Vagina (tissue), 2 donors: ENCODE measurements around the gene HIVEP2. TPM values are rescaled to one million over a fixed set of nuclear protein-coding genes. Genes with fewer than 3 reads are reported as not detected.

Experiments used
- DNase-seq, 2 donors: peaks; one replicate each; pipeline ENCODE4 v3.0.0-alpha.2; 2017; ENCODE audit errors: extremely low spot score in 2 of 2
- H3K27ac ChIP-seq: fragments of 200-600 bp; sonication (generic); one replicate; pipeline ENCODE4 v1.5.1; 2019
- H3K27me3 ChIP-seq: fragments of 200-600 bp; sonication (generic); one replicate; pipeline ENCODE4 v1.5.1; 2019
- H3K36me3 ChIP-seq, 2 donors: fragments of 200-600 bp; sonication (generic); one replicate each; pipeline ENCODE4 v1.5.1; 2017 to 2019
- H3K4me1 ChIP-seq: fragments of 200-600 bp; sonication (generic); one replicate; pipeline ENCODE4 v1.5.1; 2019
- H3K4me3 ChIP-seq, 2 donors: fragments of 200-600 bp; sonication (generic); 1 replicate in 1 of 2; 2 replicates in 1 of 2; pipeline ENCODE4 v1.5.1; 2016 to 2019
- H3K9me3 ChIP-seq: fragments of 200-600 bp; sonication (generic); one replicate; pipeline ENCODE4 v1.5.1; 2019
- CTCF ChIP-seq, 3 experiments: fragments of 450-650 bp in 2 of 3; fragments of 200-600 bp in 1 of 3; sonication (generic) in 1 of 3; IDR thresholded peaks; one replicate each; pipeline ENCODE4 v1.5.1; 2017 to 2019; ENCODE audit warnings: antibody characterized with exemption in 3 of 3, mild to moderate bottlenecking in 2 of 3, moderate library complexity in 2 of 3
- POLR2A ChIP-seq, 2 donors: fragments of 450-650 bp; IDR thresholded peaks; one replicate each; pipeline ENCODE4 v1.6.1; 2017; ENCODE audit warnings: antibody characterized with exemption in 2 of 2, mild to moderate bottlenecking in 2 of 2, moderate library complexity in 2 of 2
- POLR2AphosphoS5 ChIP-seq, 2 donors: sonication (generic); formaldehyde crosslinking; IDR thresholded peaks; one replicate each; pipeline ENCODE4 v1.9.0; 2017; ENCODE audit warnings: antibody characterized with exemption in 2 of 2, mild to moderate bottlenecking in 2 of 2, low read depth in 1 of 2; ENCODE audit not compliant: insufficient read depth in 1 of 2
- intact Hi-C: fragments of 100-400 bp; cut with DNase I; formaldehyde crosslinking; loops from one replicate; pipeline ENCODE4 v1.15.1; 2023
- total RNA-seq: library from RNA; depleted of rRNA; stranded (reverse); fragments of >200 nt; gene quantifications from one replicate; pipeline ENCODE4 v1.2.3, GENCODE V29; 2016

The HIVEP2 gene
- total RNA-seq, 1 donor from 2014 or later: 24.6 TPM

GRCh38 chr6:142821860-142822259 is 123.1 kb downstream of the HIVEP2 start:
- Histone ChIP-seq H3K4me1 (peaks cover 26% of the 10 kb centered on the region), H3K4me3 (no peak overlapping the region), H3K36me3 (no peaks in the 10 kb centered on the region), H3K27ac (no peak overlapping the region), H3K9me3 (no peaks in the 10 kb centered on the region), H3K27me3 (no peaks in the 10 kb centered on the region)
- DNase-seq: no peak
- TF ChIP-seq CTCF (IDR thresholded peaks at IDR 0.05): no peak
- intact Hi-C loops: no loop called here

DNA sequence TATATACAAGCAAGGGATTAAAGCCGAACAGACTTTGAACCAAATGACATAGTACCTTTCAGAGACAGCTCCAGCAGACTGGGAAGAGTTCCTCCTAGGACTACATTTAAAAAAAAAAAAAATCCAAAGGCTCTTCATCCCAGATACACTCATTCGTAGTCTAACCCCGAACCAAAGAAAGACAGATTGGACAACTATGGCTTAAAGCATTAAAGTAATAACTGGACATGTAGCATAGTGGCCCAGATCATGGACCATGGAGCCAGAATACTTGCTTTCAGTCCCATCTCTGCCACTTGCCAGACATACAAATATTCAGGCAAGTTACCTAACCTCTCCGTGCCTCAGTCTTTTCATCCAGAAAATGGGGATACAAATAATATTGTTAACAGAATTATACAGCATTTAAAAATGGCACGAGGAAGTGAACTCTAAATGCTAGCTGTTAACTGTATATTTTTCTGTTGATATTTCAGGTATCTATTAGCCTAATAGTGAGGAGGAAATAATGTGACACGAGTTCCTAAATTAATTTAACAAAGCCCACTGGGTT is 123.7 kb downstream of the HIVEP2 start:
- Histone ChIP-seq H3K27ac (no peak overlapping the region), H3K9me3 (no peaks in the 10 kb centered on the region), H3K4me1 (peaks cover 26% of the 10 kb centered on the region), H3K36me3 (no peaks in the 10 kb centered on the region), H3K27me3 (no peaks in the 10 kb centered on the region), H3K4me3 (no peak overlapping the region)
- intact Hi-C loops: no loop called here
- no peak for TF ChIP-seq POLR2AphosphoS5 (IDR thresholded peaks at IDR 0.05; ENCODE audit: insufficient read depth in 1 of 2, low read depth in 1 of 2)
- TF ChIP-seq POLR2A (IDR thresholded peaks at IDR 0.05): no peak
- TF ChIP-seq CTCF (IDR thresholded peaks at IDR 0.05): no peak
- DNase-seq: no peak

DNA sequence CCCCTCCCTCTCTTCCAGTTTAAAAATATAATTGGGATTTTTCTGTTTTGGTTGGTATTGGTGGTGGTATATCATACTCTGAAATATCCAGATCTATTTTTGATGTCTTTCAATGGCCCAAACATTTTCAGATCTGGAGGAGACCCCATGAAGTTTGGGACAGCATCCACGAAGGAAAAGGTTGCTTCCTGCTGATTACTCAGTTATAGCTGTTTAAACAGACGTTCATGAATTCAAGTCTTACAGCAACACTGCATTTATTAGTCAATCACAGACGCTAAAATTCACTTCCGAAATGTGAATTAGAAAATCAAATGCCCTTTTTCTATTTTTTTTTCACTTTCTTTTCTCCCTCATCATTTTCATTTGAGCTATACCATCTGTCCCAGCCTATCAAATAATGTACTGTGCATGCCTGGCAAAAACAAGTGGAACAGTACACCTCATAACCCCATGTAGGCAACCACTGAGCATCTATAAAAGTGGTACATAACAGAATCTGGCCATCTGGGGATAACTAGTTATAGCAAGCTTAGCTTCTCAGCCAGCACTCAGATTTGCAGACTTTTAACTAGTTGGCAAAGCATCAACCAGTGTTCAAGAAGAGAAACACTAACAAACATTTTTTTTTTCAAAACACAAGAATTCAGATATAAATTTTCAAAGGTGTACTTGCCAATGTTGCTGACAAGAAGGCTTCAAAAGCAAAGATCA is 124.5 kb downstream of the HIVEP2 start:
- H3K4me3 ChIP-seq: peak overlapping the region; percentile 25 to 27

GRCh38 chr6:142819603-142820337 is 125.2 kb downstream of the HIVEP2 start:
- DNase-seq: no peak
- no peaks in the 10 kb centered on the region for H3K27me3 ChIP-seq
- TF ChIP-seq CTCF (IDR thresholded peaks at IDR 0.05): no peak
- TF ChIP-seq POLR2AphosphoS5 (IDR thresholded peaks at IDR 0.05; ENCODE audit: insufficient read depth in 1 of 2, low read depth in 1 of 2): no peak
- no peak for TF ChIP-seq POLR2A (IDR thresholded peaks at IDR 0.05)
- H3K27ac ChIP-seq: no peak overlapping the region
- H3K36me3 ChIP-seq: no peaks in the 10 kb centered on the region
- peak overlapping the region; percentile 25 to 27 for H3K4me3 ChIP-seq
- H3K9me3 ChIP-seq: no peaks in the 10 kb centered on the region
- peaks cover 26% of the 10 kb centered on the region for H3K4me1 ChIP-seq
- intact Hi-C loops: no loop called here

More for the DNA sequence above, 124.5 kb downstream of the HIVEP2 start:
- no peaks in the 10 kb centered on the region for H3K9me3 ChIP-seq
- TF ChIP-seq POLR2AphosphoS5 (IDR thresholded peaks at IDR 0.05; ENCODE audit: insufficient read depth in 1 of 2, low read depth in 1 of 2) (no peak), POLR2A (IDR thresholded peaks at IDR 0.05) (no peak), CTCF (IDR thresholded peaks at IDR 0.05) (no peak)
- intact Hi-C loops: no loop called here
- no peaks in the 10 kb centered on the region for H3K27me3 ChIP-seq
- no peak for DNase-seq
- no peak overlapping the region for H3K27ac ChIP-seq
- peaks cover 26% of the 10 kb centered on the region for H3K4me1 ChIP-seq
- H3K36me3 ChIP-seq: no peaks in the 10 kb centered on the region

GRCh38 chr6:142816486-142816885 is 128.5 kb downstream of the HIVEP2 start:
- H3K27ac ChIP-seq: no peak overlapping the region
- intact Hi-C loops: no loop called here
- H3K36me3 ChIP-seq: no peaks in the 10 kb centered on the region
- H3K4me1 ChIP-seq: peaks cover 7% of the 10 kb centered on the region
- H3K27me3 ChIP-seq: no peaks in the 10 kb centered on the region
- TF ChIP-seq POLR2AphosphoS5 (IDR thresholded peaks at IDR 0.05; ENCODE audit: insufficient read depth in 1 of 2, low read depth in 1 of 2) (no peak), CTCF (IDR thresholded peaks at IDR 0.05) (no peak), POLR2A (IDR thresholded peaks at IDR 0.05) (no peak)
- no peak overlapping the region for H3K4me3 ChIP-seq
- no peak for DNase-seq
- no peaks in the 10 kb centered on the region for H3K9me3 ChIP-seq
